ENCODE measurements around the gene RPTN. TPM values are rescaled to one million over a fixed set of nuclear protein-coding genes. Genes with fewer than 3 reads are reported as not detected.
A peak's percentile ranks its signal among the peaks of the same experiment; 100 is the strongest.

RPTN gene
- polyA plus RNA-seq, 1 of the 3 experiments (the other 2 are of a cell fraction), result not detected

GRCh38 chr1:152110365-152110859, 48.6 kb downstream of the RPTN start:
- H2AFZ ChIP-seq (ENCODE audit: low read depth), result peak overlapping the region; percentile 91
- no peaks in the 10 kb centered on the region for H3K9me3 ChIP-seq
- H3K4me2 ChIP-seq, result peak overlapping the region; percentile 95
- ChIA-PET CTCF (no interaction called here), POLR2A (no interaction called here)
- no peak overlapping the region for H3K9ac ChIP-seq
- no peaks in the 10 kb centered on the region for H3K9me2 ChIP-seq
- H3F3A ChIP-seq (replicated peaks; ENCODE audit: insufficient read depth), result peaks cover 3% of the 10 kb centered on the region
- H3K27me3 ChIP-seq (ENCODE audit: insufficient read depth), result peaks cover 100% of the 10 kb centered on the region
- TF ChIP-seq EP300 (IDR thresholded peaks at IDR 0.05; ENCODE audit: borderline replicate concordance in 1 of 2, low read depth in 1 of 2, low read length in 1 of 2) (no peak), CHD2 (IDR thresholded peaks at IDR 0.05; ENCODE audit: low read length, partially characterized antibody) (no peak), MXI1 (IDR thresholded peaks at IDR 0.05; ENCODE audit: low read depth, low read length) (no peak), IRF3 (IDR thresholded peaks at IDR 0.05; ENCODE audit: low read depth, low read length) (no peak), ELF1 (IDR thresholded peaks at IDR 0.05) (no peak), TCF12 (IDR thresholded peaks at IDR 0.05) (no peak), SMC3 (IDR thresholded peaks at IDR 0.05; ENCODE audit: low read depth, low read length) (no peak), ZBTB33 (IDR thresholded peaks at IDR 0.05; ENCODE audit: borderline replicate concordance, low read depth) (no peak), FOSL2 (IDR thresholded peaks at IDR 0.05; ENCODE audit: borderline replicate concordance, low read depth) (no peak), SIN3A (IDR thresholded peaks at IDR 0.05; ENCODE audit: borderline replicate concordance, low read depth, low read length) (no peak), MEF2A (IDR thresholded peaks at IDR 0.05; ENCODE audit: borderline replicate concordance, low read depth) (no peak), GATA2 (CRISPR knock-in tag; IDR thresholded peaks at IDR 0.05) (no peak)
- H3K36me3 ChIP-seq (replicated peaks in 1 of 2; ENCODE audit: control insufficient read depth in 1 of 2, insufficient read depth in 2 of 2, low read length in 1 of 2), result no peaks in the 10 kb centered on the region
- peaks cover 0 to 12% of the 10 kb centered on the region in 2 experiments; a peak in 1 of 4 replicates for H3K4me1 ChIP-seq (ENCODE audit: control insufficient read depth in 1 of 2, insufficient read depth in 2 of 2, low read depth in 1 of 2, low read length in 1 of 2)
- no peak overlapping the region for H3K27ac ChIP-seq (ENCODE audit: low read depth in 2 of 2, low read length in 1 of 2)
- no peaks in the 10 kb centered on the region for H4K20me1 ChIP-seq (ENCODE audit: insufficient read depth)
- H3K79me2 ChIP-seq (ENCODE audit: insufficient read depth), result no peaks in the 10 kb centered on the region
- 1% methylated on average over 30 of the region's 31 CpGs for WGBS (ENCODE audit: low lambda C conversion rate)
- peak overlapping the region; percentile 15 to 63; a peak in 3 of 4 replicates for H3K4me3 ChIP-seq (ENCODE audit: low read depth in 2 of 2, low read length in 1 of 2)
- DNase-seq, result no peak

GRCh38 chr1:152109998-152110294, 49.1 kb downstream of the RPTN start:
- no peaks in the 10 kb centered on the region for H3K9me2 ChIP-seq
- H3K4me2 ChIP-seq, result peak overlapping the region; percentile 95
- no peak for TF ChIP-seq SMC3 (IDR thresholded peaks at IDR 0.05; ENCODE audit: low read depth, low read length)
- no peaks in the 10 kb centered on the region for H3K79me2 ChIP-seq (ENCODE audit: insufficient read depth)
- H4K20me1 ChIP-seq (ENCODE audit: insufficient read depth), result no peaks in the 10 kb centered on the region
- peaks cover 0 to 12% of the 10 kb centered on the region in 2 experiments; a peak in 1 of 4 replicates for H3K4me1 ChIP-seq (ENCODE audit: control insufficient read depth in 1 of 2, insufficient read depth in 2 of 2, low read depth in 1 of 2, low read length in 1 of 2)
- CTCF ChIA-PET, result no interaction called here
- DNase-seq, result no peak
- peaks cover 3% of the 10 kb centered on the region for H3F3A ChIP-seq (replicated peaks; ENCODE audit: insufficient read depth)
- no peaks in the 10 kb centered on the region for H3K9me3 ChIP-seq
- H3K9ac ChIP-seq, result no peak overlapping the region
- peaks cover 99% of the 10 kb centered on the region for H3K27me3 ChIP-seq (ENCODE audit: insufficient read depth)
- POLR2A ChIA-PET, result no interaction called here
- 2% methylated on average over 15 of the region's 15 CpGs for WGBS (ENCODE audit: low lambda C conversion rate)
- H3K4me3 ChIP-seq (ENCODE audit: low read depth in 2 of 2, low read length in 1 of 2), result peak overlapping the region; percentile 15 to 63; a peak in 3 of 4 replicates
- H2AFZ ChIP-seq (ENCODE audit: low read depth), result peak overlapping the region; percentile 91
- no peak overlapping the region for H3K27ac ChIP-seq (ENCODE audit: low read depth in 2 of 2, low read length in 1 of 2)
- H3K36me3 ChIP-seq (replicated peaks in 1 of 2; ENCODE audit: control insufficient read depth in 1 of 2, insufficient read depth in 2 of 2, low read length in 1 of 2), result no peaks in the 10 kb centered on the region

Data from SK-N-SH (cell line).